GM18526 (cell line): ENCODE results near the gene CRTAC1.

Experiments used
- POLR2A ChIP-seq: IDR thresholded peaks from 3 replicates; pipeline ENCODE4 v1.6.1; 2011; ENCODE audit not compliant: insufficient read length; ENCODE audit errors: extremely low read depth

CRTAC1 gene

GRCh38 chr10:97907830-97908229 is 122.6 kb downstream of the CRTAC1 start:
- no peak for TF ChIP-seq POLR2A

DNA sequence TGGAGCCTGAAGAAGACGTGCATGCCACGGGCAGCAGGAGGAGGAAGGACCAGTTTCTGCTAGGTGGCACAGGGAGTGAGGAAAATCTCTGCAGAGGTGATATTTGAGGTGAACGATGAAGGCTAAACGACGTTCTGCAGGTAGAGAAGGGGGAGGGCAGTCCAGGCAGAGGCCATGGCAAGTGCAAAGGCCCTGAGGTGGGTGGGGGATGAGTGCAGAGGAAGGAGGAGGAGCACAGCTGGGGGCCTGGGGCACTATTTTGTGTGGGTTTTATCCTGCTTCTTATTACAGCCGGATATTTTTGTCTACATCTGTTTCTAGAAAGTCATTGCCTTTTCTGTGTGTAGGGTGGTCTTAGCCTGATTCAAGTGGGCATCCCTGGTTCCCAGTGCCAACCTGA is 123.2 kb downstream of the CRTAC1 start:
- no peak for TF ChIP-seq POLR2A

DNA sequence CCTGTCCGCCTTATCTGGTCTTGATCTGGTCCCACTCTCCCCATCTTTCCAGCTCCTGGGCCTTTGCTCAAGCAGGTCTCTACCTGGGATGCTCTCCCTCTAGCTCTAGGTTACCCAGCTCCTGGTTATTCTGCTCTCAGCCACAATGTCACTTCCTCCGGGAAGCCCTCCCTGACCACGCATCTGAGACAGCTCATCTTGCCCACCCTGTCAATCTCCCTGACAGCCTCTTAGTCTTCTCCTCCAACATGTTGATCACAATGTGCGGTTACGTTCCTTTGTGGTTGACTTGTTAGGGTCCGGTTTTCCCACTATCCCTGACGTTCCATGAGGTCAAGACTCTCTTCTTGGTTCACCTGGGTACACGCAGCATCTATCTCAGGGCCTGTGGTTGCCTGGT is 125.1 kb downstream of the CRTAC1 start:
- TF ChIP-seq POLR2A: no peak

DNA sequence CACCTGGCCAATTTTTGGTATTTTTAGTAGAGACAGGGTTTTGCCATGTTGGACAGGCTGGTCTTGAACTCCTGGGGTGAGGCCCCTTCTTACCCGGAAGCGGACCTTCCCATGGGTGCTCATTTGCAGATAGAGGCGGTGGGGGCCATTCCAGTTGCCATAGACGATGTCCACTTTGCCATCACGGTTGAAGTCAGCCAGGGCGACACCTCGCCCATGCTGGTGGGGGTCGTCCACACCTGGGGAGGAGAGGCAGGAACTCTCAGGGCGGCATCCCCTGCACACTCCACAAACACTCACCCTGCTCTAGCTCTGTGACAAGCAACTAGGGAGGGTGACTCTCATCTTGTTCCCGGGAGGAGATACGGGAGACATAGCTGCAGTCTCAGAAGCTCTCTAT is 125.8 kb downstream of the CRTAC1 start:
- no peak for TF ChIP-seq POLR2A

DNA sequence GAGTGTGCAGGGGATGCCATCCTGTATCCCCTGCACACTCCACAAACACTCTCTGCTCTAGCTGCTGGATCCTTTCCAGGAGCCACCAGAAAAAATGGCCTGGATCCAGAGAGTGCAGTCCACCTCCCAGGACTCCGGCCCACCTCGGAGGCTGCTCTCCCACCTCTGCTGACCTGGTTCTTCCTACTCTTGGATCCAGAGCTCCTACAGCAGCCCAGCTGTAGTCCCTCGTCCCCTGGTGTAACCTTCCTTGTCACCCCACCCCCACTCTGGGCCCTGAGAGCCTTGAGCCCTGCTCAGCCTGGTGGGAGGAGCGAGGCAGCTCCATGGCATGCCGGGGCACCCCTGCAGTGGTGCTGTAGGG is 126.4 kb downstream of the CRTAC1 start:
- TF ChIP-seq POLR2A: no peak

DNA sequence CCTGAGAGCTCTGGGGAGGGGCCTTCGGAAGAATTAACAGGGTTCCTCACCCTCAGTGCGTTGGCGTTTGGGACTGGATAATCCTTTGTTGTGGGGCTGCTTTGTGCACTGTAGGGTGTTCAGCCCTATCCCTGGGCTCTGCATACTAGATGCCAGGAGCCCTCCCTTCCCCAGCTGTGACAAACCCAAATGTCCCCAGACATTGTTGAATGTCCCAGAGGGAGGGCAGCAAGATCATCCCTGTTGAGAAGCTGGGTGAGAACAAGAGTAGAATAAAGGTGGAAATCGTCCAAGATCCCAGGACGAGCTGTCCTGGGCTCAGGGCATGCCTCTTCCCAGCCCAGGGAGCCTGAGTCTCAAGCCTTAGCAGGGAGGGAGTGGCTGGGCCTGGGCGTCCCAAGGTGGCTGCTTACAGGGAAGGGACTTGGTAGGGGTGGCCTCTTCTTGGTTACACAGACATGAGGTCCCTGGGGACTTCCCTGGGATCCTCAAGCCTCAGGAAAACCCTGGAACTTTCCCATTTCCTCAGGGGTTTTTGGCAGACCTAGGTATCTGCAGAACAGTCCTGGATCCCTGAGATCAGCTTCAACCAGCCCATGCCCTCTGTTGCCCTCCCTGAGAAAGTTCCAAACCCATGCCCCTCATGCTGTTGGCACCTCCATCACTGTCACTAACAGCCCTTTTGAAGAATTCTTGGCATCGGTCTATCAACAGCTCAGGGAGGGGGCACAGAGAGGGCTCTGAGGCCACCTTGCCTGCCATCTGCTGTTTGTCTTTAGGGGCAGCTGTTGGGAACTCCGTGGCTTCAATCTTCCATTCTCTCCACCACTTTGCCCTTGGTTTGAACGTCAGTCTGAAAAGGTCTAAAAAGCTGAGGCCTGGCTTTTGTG is 127.0 kb downstream of the CRTAC1 start:
- no peak for TF ChIP-seq POLR2A

DNA sequence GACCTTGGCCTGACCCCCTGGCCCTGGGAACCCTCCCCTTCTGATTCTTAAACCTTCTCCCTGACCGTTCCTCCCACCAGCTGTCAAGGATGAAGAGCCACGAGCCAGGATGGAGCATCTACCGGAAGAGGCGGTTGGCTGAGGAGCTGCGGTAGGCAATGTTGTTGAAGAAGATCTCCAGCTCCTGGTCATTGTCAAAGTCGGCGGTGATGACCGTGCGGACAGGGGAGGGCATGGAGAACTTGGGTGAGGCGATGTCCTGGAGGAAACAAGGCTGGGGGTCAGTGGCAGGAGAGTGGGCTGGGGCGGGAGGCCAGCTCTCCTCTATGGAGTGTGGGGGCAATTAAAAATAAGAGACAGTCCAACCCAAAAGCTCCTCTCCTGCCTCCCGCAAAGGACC is 129.0 kb downstream of the CRTAC1 start:
- no peak for TF ChIP-seq POLR2A

DNA sequence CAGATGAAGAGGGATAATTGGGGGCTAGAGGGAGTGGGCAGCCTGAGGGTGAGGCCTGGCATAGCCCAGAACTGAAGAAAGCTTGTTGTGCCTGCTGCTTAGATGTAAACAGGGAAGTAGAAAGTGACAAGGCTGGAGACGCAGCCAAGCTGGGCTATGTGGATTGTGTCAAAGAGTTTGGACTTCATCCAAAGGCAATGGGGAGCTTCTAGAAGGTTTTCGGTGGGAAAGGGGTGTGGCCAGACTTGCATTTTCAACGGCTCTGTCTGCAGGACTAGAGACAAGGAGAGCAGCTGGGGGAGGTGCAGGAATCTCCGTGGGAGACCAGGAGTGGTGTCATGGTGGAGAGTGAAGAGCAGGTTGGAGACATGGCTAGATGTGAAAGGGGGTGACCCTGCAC is 132.0 kb downstream of the CRTAC1 start:
- TF ChIP-seq POLR2A: no peak

DNA sequence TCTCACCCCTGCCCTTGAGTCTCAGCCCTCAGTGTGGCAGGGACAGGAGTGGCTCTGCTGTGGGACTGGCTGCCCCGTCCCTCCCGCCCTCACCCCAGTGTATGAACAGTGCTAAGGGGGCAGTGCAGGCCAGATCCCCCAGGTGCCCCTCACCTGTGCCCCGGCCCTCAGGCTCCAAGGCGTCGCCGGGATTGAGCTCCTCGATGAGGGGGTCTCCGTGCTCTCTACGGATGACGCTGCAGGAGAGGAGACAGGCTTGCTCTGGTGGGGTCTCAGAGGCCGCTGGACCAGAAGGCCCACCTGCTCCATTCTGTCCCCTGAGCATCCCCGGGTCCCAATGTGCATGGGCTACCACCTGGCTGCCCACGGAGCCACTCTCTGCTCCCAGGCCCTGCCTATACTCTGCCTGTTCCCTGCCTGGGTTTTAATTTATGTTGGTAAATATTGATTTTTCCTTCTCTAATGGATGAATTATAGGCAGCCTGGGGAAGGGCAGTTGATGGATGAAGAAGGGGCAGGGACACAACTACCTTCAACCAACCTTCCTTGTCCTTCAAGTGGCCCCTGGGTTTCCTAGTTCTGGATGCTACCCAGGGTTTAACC is 133.6 kb downstream of the CRTAC1 start:
- TF ChIP-seq POLR2A: no peak

DNA sequence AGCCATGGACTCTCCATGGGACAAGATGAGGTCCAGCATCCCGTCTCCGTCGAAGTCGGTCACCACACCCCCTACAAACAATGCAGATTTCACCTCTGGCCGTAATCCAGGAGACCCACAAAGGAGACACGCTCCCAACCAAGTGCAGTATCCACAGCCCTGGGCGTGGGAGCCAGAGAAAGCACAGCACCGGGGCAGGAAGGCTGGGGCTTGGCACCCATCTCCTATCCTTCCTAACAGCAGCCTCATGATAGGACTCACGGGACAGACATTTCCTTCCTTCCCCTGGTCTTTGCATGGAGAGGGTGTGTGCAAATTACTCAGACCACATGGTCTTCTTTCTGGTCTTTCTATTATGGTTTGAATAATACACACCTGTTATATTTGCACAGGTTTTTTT is 134.5 kb downstream of the CRTAC1 start:
- TF ChIP-seq POLR2A: no peak

GRCh38 chr10:97895084-97895483 is 135.3 kb downstream of the CRTAC1 start:
- no peak for TF ChIP-seq POLR2A

GRCh38 chr10:97894092-97894491 is 136.3 kb downstream of the CRTAC1 start:
- no peak for TF ChIP-seq POLR2A

DNA sequence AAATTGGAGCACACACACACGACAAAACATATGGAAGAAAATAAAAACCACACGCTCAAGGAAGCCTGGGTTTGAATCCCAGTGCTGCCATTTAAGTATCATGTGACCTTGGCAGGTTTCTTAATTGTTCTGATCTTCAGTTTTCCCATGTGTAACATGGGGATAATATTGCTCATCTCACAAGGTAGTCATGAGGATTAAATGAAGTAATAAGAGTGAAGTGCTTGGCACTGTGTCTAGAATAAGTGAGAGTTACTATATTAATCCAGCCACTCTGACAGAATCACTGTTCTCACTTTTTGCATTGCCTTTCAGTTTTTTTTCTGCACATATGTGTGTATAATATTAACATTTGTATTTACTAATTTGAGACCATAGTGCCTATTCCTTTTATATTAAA is 137.5 kb downstream of the CRTAC1 start:
- TF ChIP-seq POLR2A: no peak

- no peak for TF ChIP-seq POLR2A
These were observed 137.9 kb downstream of the CRTAC1 start for GRCh38 chr10:97892506-97892905.

DNA sequence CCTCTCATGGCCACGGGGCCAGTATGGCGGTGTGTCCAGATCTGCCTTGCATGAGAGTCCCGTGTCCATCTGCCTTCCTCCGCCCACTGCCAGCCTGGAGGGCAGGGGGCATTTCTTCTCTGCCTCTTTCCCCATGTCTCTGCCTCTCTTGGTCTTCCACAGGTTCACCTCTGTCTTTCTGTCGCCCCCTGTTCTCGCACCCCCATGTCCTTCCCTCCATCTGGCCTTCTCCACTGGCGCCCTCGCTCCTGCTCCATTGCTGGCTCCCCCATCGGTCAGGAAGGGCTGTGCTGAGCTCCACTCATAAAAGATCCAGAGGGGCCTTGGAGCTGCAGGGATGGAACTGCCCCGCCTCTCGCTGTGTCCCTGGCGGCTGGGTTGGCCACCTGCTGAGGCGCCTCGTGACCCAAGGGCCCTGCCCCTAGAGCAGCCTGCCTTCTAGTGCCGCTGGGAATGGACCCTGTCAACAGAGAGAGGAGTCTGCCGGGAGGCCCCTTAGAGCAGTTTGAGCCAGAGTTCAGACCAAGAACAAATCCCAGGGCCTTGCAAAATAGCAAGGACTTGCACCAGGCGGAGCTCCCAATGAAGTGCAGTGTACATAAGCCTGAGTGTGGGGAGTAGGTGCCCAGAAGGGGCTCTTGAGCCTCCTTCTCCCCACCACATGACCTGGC is 138.8 kb downstream of the CRTAC1 start:
- no peak for TF ChIP-seq POLR2A

DNA sequence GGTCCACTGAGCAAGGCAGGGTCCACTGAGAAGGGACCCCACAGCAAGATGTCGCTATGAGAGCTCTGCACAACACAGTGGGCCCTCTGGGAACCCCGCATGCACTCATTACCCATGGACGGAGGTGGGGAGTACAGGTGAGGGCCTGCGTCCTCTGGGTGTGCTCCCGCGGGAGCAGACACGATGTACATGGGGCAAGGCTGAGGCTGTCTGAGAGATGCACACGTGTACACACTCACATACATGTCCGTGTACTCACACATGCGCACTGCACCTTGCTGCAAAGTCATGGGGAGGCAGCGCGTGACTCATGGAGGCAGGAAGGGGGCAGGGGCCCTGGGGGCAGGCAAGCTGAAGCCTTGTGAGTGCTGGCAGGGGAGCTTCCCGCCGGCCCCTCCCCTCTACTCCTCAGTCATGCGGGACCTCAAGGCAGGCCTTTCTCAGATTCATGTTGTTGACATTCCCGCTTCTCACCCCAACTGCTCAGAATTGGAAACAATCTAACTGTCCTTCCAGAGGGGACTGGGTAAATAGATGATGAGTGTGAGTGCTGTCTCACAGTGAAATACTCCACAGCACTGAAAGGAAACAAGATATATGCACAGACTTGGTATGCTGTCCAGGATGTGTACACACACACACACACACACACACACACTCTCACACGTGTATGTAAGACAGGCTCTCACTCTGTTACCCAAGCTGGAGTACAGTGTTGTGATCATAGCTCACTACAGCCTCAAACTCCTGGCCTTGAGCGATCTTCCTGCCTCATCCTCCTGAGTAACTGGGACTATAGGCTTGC is 140.8 kb downstream of the CRTAC1 start:
- no peak for TF ChIP-seq POLR2A

GRCh38 chr10:97888641-97889262 is 141.7 kb downstream of the CRTAC1 start:
- no peak for TF ChIP-seq POLR2A
